Mesenchymal stem cell (in vitro differentiated cells and primary cell): Measurements from ENCODE around the gene UBTD2.

Source experiments
- DNase-seq: peaks from one replicate; pipeline ENCODE4 v3.0.0-alpha.2; 2013
- H2AFZ ChIP-seq: one replicate; pipeline ENCODE4 v1.6.1; 2013; ENCODE audit warnings: low read depth, mild to moderate bottlenecking, control low read depth, inconsistent platforms, low read length, moderate library complexity
- H2AK5ac ChIP-seq: 2 replicates; pipeline ENCODE4 v1.6.1; 2013; ENCODE audit warnings: low read length, moderate library complexity, mild to moderate bottlenecking, inconsistent platforms; ENCODE audit not compliant: severe bottlenecking
- H2BK120ac ChIP-seq: one replicate; pipeline ENCODE4 v1.6.1; 2013; ENCODE audit warnings: low read depth, mild to moderate bottlenecking, inconsistent platforms, low read length, moderate library complexity
- H2BK12ac ChIP-seq, 2 experiments: one replicate each; pipeline ENCODE4 v1.6.1; 2013; ENCODE audit warnings: inconsistent platforms in 2 of 2, low read length in 2 of 2, mild to moderate bottlenecking in 2 of 2, moderate library complexity in 2 of 2, control low read depth in 1 of 2
- H2BK15ac ChIP-seq: one replicate; pipeline ENCODE4 v1.6.1; 2013; ENCODE audit warnings: mild to moderate bottlenecking, low read depth, inconsistent platforms; ENCODE audit not compliant: poor library complexity, severe bottlenecking
- H2BK5ac ChIP-seq: 2 replicates; pipeline ENCODE4 v1.6.1; 2013; ENCODE audit warnings: low read depth, mild to moderate bottlenecking, low read length, control low read depth, inconsistent platforms; ENCODE audit not compliant: poor library complexity, severe bottlenecking
- H3K14ac ChIP-seq, 2 experiments: one replicate each; pipeline ENCODE4 v1.6.1; 2013; ENCODE audit warnings: inconsistent platforms in 2 of 2, low read length in 2 of 2, control low read depth in 1 of 2, mild to moderate bottlenecking in 1 of 2, moderate library complexity in 1 of 2
- H3K18ac ChIP-seq, 2 experiments: one replicate each; pipeline ENCODE4 v1.6.1; 2013; ENCODE audit warnings: inconsistent platforms in 2 of 2, low read length in 2 of 2, control low read depth in 1 of 2, low read depth in 1 of 2, mild to moderate bottlenecking in 1 of 2
- H3K23ac ChIP-seq, 2 experiments: one replicate each; pipeline ENCODE4 v1.6.1; 2013; ENCODE audit warnings: inconsistent platforms in 2 of 2, low read length in 2 of 2, mild to moderate bottlenecking in 2 of 2, moderate library complexity in 2 of 2, control low read depth in 1 of 2
- H3K27ac ChIP-seq: 2 replicates; pipeline ENCODE4 v1.5.1; 2013; ENCODE audit warnings: mild to moderate bottlenecking, moderate library complexity, low read length, control low read depth, inconsistent platforms; ENCODE audit not compliant: poor library complexity, severe bottlenecking
- H3K27me3 ChIP-seq, 2 experiments: 2 replicates each; pipeline versions ENCODE4 v1.6.1 to v1.7.0; 2013; ENCODE audit warnings: low read length in 2 of 2, mild to moderate bottlenecking in 2 of 2, moderate library complexity in 2 of 2, control low read depth in 1 of 2, inconsistent platforms in 1 of 2; ENCODE audit not compliant: control insufficient read depth in 1 of 2, insufficient read depth in 1 of 2
- H3K36me3 ChIP-seq, 2 experiments: 2 replicates each; pipeline versions ENCODE4 v1.6.1 to v1.7.0; 2013; ENCODE audit warnings: low read length in 2 of 2, control low read depth in 1 of 2, inconsistent platforms in 1 of 2, low read depth in 1 of 2, mild to moderate bottlenecking in 1 of 2; ENCODE audit not compliant: insufficient read depth in 2 of 2, control insufficient read depth in 1 of 2
- H3K4ac ChIP-seq, 2 experiments: one replicate each; pipeline ENCODE4 v1.6.1; 2013; ENCODE audit warnings: inconsistent platforms in 2 of 2, low read length in 2 of 2, mild to moderate bottlenecking in 2 of 2, moderate library complexity in 2 of 2, control low read depth in 1 of 2, low read depth in 1 of 2
- H3K4me1 ChIP-seq: 2 replicates; pipeline ENCODE4 v1.6.1; 2013; ENCODE audit warnings: low read depth, low read length, control low read depth; ENCODE audit not compliant: control insufficient read depth, insufficient read depth
- H3K4me2 ChIP-seq: 2 replicates; pipeline ENCODE4 v1.6.1; 2013; ENCODE audit warnings: low read length, mild to moderate bottlenecking, inconsistent platforms; ENCODE audit not compliant: poor library complexity, severe bottlenecking
- H3K4me3 ChIP-seq, 2 experiments: 2 replicates each; pipeline versions ENCODE4 v1.5.1 to v1.7.0; 2013; ENCODE audit warnings: low read length in 2 of 2, mild to moderate bottlenecking in 2 of 2, control low read depth in 1 of 2, low read depth in 1 of 2; ENCODE audit not compliant: insufficient read depth in 1 of 2
- H3K79me1 ChIP-seq: replicated peaks from 2 replicates; pipeline ENCODE4 v1.6.1; 2013; ENCODE audit warnings: mild to moderate bottlenecking, control low read depth, low read length, inconsistent platforms; ENCODE audit not compliant: poor library complexity, severe bottlenecking
- H3K9ac ChIP-seq: 2 replicates; pipeline ENCODE4 v1.7.0; 2013; ENCODE audit warnings: mild to moderate bottlenecking, low read length, moderate library complexity
- H3K9me3 ChIP-seq: 2 replicates; pipeline ENCODE4 v1.7.0; 2013; ENCODE audit warnings: mild to moderate bottlenecking, low read length; ENCODE audit not compliant: control insufficient read depth
- H4K8ac ChIP-seq: one replicate; pipeline ENCODE4 v1.6.1; 2013; ENCODE audit warnings: inconsistent platforms, mild to moderate bottlenecking, low read length, moderate library complexity
- H4K91ac ChIP-seq: one replicate; pipeline ENCODE4 v1.6.1; 2013; ENCODE audit warnings: mild to moderate bottlenecking, low read length, inconsistent platforms
- WGBS: methylation state at CpG from one replicate; pipeline ENCODE4 v1.1.7; 2013; ENCODE audit warnings: mixed read lengths; 5-methylcytosine and 5-hydroxymethylcytosine counted together

The UBTD2 gene

DNA sequence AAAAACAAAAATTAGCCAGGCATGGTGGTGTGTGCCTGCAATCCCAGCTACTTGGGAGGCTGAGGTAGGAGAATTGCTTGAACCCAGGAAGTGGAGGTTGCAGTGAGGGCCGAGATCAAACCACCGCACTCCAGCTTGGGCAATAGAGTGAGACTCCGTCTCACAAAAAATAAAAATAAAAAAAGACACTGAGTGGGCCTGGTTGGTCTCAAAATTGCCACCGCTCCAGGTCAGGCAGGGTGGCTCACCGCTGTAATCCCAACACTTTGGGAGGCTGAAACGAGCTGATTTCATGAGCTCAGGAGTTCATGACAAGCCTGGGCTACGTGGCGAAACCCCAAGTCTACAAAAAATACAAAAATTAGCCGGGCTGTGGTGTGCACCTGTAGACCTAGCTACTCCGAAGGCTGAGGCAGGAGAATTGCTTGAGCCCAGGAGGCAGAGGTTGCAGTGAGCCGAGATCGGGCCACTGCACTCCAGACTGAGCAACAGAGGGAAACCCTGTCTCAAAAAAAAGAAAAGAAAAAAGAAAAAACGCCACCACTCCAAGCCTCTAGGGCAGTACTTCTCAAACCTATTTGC is 97.4 kb downstream of the UBTD2 start:
- Histone ChIP-seq H3K4me2 (peak overlapping the region; percentile 52), H3K9me3 (no peaks in the 10 kb centered on the region), H2BK5ac (no peak overlapping the region), H4K8ac (no peak overlapping the region), H3K36me3 (peaks cover 5 to 8% of the 10 kb centered on the region in 2 experiments), H2BK120ac (no peak overlapping the region), H3K4me3 (peak overlapping the region in 1 of 2 experiments; percentile 84), H3K4ac (peak overlapping the region in 1 of 2 experiments; percentile 54), H3K9ac (peak overlapping the region; percentile 86), H3K27me3 (no peaks in the 10 kb centered on the region), H2AK5ac (no peak overlapping the region), H4K91ac (no peak overlapping the region), H3K14ac (no peak overlapping the region), H3K4me1 (peaks cover 19% of the 10 kb centered on the region), H3K18ac (no peak overlapping the region), H2BK15ac (no peak overlapping the region), H2BK12ac (no peak overlapping the region), H3K27ac (peak overlapping the region; percentile 7), H2AFZ (no peak overlapping the region), H3K79me1 (no peaks in the 10 kb centered on the region), H3K23ac (no peak overlapping the region)
- DNase-seq = no peak
- 90% methylated on average over 12 of the region's 13 CpGs for WGBS

DNA sequence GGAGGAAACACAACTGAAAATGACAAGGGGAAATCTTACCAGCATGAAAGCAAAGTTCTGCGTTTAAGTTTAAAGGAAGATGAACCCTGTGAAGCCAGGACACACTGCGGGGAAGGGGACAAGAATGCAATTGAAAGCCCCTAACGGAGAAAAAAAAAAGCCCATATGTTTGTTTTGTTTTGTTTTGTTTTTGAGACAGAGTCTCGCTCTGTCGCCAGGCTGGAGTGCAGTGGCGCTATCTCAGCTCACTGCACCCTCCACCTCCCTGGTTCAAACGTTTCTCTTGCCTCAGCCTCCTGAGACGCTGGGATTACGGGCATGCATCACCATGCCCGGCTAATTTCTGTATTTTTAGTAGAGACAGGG is 98.5 kb downstream of the UBTD2 start:
- H3K4me3 ChIP-seq = no peak overlapping the region
- H3K4ac ChIP-seq = no peak overlapping the region
- WGBS = 85% methylated on average over 10 of the region's 10 CpGs
- H2BK15ac ChIP-seq = no peak overlapping the region
- H3K4me2 ChIP-seq = no peak overlapping the region
- no peak overlapping the region for H3K9ac ChIP-seq
- H2BK120ac ChIP-seq = no peak overlapping the region
- no peak overlapping the region for H2AK5ac ChIP-seq
- H3K9me3 ChIP-seq = no peaks in the 10 kb centered on the region
- no peaks in the 10 kb centered on the region for H3K27me3 ChIP-seq
- peaks cover 2% of the 10 kb centered on the region for H3K79me1 ChIP-seq
- H4K91ac ChIP-seq = no peak overlapping the region
- peak overlapping the region in 1 of 2 experiments; percentile 65 for H3K18ac ChIP-seq
- no peak overlapping the region for H2BK5ac ChIP-seq
- H4K8ac ChIP-seq = no peak overlapping the region
- H3K4me1 ChIP-seq = peaks cover 19% of the 10 kb centered on the region
- H2AFZ ChIP-seq = no peak overlapping the region
- H3K23ac ChIP-seq = no peak overlapping the region
- no peak overlapping the region for H2BK12ac ChIP-seq
- H3K36me3 ChIP-seq = peaks cover 5 to 8% of the 10 kb centered on the region in 2 experiments
- no peak for DNase-seq
- H3K14ac ChIP-seq = no peak overlapping the region
- H3K27ac ChIP-seq = no peak overlapping the region

DNA sequence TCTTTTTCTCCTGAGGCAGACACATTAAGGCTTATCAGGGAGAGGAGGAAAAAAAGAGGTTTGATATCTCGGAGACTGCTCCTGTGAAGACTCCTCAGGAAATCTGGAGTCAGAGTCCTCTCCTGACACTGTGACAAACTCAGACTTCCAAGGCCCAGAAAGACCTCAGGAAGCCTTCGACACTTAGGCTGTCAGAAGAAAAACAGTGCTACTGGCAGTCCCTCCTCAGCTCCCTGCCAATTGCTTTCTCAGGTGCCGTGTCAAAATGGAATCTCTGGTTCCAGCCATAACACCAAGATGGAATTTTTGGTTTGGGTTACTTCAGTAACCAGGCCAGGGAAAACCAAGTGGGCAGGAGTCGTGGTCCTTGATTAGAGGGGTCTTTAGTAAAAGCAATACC is 99.7 kb downstream of the UBTD2 start:
- H3K36me3 ChIP-seq = peaks cover 5 to 8% of the 10 kb centered on the region in 2 experiments
- H2BK15ac ChIP-seq = no peak overlapping the region
- no peak overlapping the region for H3K4me3 ChIP-seq
- H3K4me2 ChIP-seq = no peak overlapping the region
- no peaks in the 10 kb centered on the region for H3K27me3 ChIP-seq
- H3K14ac ChIP-seq = no peak overlapping the region
- no peak overlapping the region for H4K91ac ChIP-seq
- peaks cover 26% of the 10 kb centered on the region for H3K4me1 ChIP-seq
- peak overlapping the region in 1 of 2 experiments; percentile 17 for H2BK12ac ChIP-seq
- H2AFZ ChIP-seq = no peak overlapping the region
- H3K4ac ChIP-seq = no peak overlapping the region
- H3K27ac ChIP-seq = no peak overlapping the region
- H3K9ac ChIP-seq = no peak overlapping the region
- H2AK5ac ChIP-seq = no peak overlapping the region
- H2BK5ac ChIP-seq = no peak overlapping the region
- no peak overlapping the region for H3K18ac ChIP-seq
- 87% methylated on average over 4 of the region's 4 CpGs for WGBS
- H4K8ac ChIP-seq = no peak overlapping the region
- peaks cover 2% of the 10 kb centered on the region for H3K79me1 ChIP-seq
- H3K23ac ChIP-seq = no peak overlapping the region
- no peak for DNase-seq
- no peak overlapping the region for H2BK120ac ChIP-seq
- H3K9me3 ChIP-seq = no peaks in the 10 kb centered on the region

DNA sequence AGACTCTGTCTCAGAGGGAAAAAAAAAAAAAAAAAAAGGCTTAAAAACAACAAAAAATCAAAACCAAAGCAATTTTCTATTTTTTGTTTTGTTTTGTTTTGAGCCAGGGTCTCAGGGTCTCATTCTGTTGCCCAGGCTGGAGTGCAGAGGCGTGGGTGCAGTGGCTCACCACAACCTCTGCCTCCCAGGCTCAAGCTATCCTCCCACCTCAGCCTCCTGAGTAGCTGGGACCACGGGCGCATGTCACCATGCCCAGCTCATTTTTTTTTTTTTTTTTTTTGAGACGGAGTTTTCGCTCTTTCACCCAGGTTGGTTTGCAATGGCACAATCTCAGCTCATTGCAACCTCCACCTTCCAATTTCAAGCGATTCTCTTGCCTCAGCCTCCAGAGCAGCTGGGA is 101.3 kb downstream of the UBTD2 start:
- no peak overlapping the region for H2AFZ ChIP-seq
- no peak overlapping the region for H2BK5ac ChIP-seq
- H2AK5ac ChIP-seq = no peak overlapping the region
- H3K4me1 ChIP-seq = peaks cover 31% of the 10 kb centered on the region
- no peak overlapping the region for H2BK12ac ChIP-seq
- no peak overlapping the region for H3K9ac ChIP-seq
- no peak overlapping the region for H3K18ac ChIP-seq
- peaks cover 2% of the 10 kb centered on the region for H3K79me1 ChIP-seq
- H2BK120ac ChIP-seq = no peak overlapping the region
- no peak overlapping the region for H3K23ac ChIP-seq
- no peak overlapping the region for H2BK15ac ChIP-seq
- WGBS = 90% methylated on average over 6 of the region's 6 CpGs
- no peaks in the 10 kb centered on the region for H3K27me3 ChIP-seq
- no peak for DNase-seq
- no peak overlapping the region for H3K4me2 ChIP-seq
- no peak overlapping the region for H4K8ac ChIP-seq
- no peak overlapping the region for H4K91ac ChIP-seq
- H3K36me3 ChIP-seq = peaks cover 8% of the 10 kb centered on the region in 2 experiments
- H3K4ac ChIP-seq = no peak overlapping the region
- H3K9me3 ChIP-seq = no peaks in the 10 kb centered on the region
- no peak overlapping the region for H3K4me3 ChIP-seq
- no peak overlapping the region for H3K14ac ChIP-seq
- H3K27ac ChIP-seq = no peak overlapping the region
